ENCODE data around the gene CDC14B. TPM values are rescaled to one million over a fixed set of nuclear protein-coding genes. Genes with fewer than 3 reads are reported as not detected.

The CDC14B gene
- total and polyA plus RNA-seq, 2 donors from 2014 or later = 9.1 to 19.6 TPM

- DNase-seq (no peak), FAIRE-seq (no peak)
- TF ChIP-seq, protein P1, sequence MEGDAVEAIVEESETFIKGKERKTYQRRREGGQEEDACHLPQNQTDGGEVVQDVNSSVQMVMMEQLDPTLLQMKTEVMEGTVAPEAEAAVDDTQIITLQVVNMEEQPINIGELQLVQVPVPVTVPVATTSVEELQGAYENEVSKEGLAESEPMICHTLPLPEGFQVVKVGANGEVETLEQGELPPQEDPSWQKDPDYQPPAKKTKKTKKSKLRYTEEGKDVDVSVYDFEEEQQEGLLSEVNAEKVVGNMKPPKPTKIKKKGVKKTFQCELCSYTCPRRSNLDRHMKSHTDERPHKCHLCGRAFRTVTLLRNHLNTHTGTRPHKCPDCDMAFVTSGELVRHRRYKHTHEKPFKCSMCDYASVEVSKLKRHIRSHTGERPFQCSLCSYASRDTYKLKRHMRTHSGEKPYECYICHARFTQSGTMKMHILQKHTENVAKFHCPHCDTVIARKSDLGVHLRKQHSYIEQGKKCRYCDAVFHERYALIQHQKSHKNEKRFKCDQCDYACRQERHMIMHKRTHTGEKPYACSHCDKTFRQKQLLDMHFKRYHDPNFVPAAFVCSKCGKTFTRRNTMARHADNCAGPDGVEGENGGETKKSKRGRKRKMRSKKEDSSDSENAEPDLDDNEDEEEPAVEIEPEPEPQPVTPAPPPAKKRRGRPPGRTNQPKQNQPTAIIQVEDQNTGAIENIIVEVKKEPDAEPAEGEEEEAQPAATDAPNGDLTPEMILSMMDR (IDR thresholded peaks at IDR 0.05; ENCODE audit: borderline replicate concordance, extremely low read depth, insufficient read depth) = no peak
- no peak overlapping the region for H3K9ac ChIP-seq (ENCODE audit: low read length in 3 of 3)
- no peak overlapping the region for H3K27ac ChIP-seq (ENCODE audit: low read depth in 2 of 2, low read length in 2 of 2)
- H3K9me3 ChIP-seq (ENCODE audit: control insufficient read depth in 2 of 3, insufficient read depth in 1 of 3, low read length in 3 of 3) = no peaks in the 10 kb centered on the region
- intact Hi-C loops (cut with DNase I) = no loop called here
- H3K27me3 ChIP-seq (ENCODE audit: control insufficient read depth, insufficient read depth, low read length) = no peaks in the 10 kb centered on the region
- H3K36me3 ChIP-seq (ENCODE audit: control insufficient read depth in 2 of 3, insufficient read depth in 3 of 3, low read length in 3 of 3) = peaks cover 0 to 4% (median 0%) of the 10 kb centered on the region in 3 donors
- H3K4me3 ChIP-seq (ENCODE audit: low read length in 3 of 3) = no peak overlapping the region
- peaks cover 0 to 5% (median 4%) of the 10 kb centered on the region in 3 donors for H3K4me1 ChIP-seq (ENCODE audit: control insufficient read depth in 2 of 3, insufficient read depth in 2 of 3, low read depth in 1 of 3, low read length in 3 of 3)
These were observed 55.4 kb downstream of the CDC14B start for GRCh38 chr9:96564217-96564616.

DNA sequence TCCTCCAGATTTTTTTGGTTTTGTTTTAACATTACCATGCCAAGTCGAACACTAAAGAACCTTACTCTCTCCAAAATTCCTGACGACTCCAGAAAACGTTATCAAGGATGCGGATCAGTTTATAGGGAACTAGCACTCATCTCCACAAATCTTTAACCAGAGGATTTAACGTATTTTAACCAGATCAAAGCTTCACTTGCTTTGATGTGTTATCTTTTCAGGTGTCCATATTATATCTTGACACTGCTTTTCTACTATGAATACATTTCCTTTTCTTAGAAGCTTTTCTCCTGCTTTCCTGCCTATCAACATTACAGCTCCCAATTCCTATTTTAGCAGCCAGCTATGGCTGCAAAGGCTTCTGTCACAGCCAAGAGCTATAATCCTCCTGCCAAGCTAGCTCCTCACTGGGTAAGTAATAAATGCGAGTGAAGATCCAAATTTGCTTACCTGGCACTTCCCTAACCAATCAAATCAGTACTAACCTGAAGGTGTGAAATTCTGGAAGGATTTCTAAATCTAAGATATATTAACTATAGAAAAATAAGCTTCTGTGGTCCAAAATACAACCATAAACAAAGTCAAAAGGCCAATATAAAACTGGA, 60.2 kb downstream of the CDC14B start:
- TF ChIP-seq, protein P1 (IDR thresholded peaks at IDR 0.05; ENCODE audit: borderline replicate concordance, extremely low read depth, insufficient read depth) = no peak
- Histone ChIP-seq H3K27ac (ENCODE audit: low read depth in 2 of 2, low read length in 2 of 2) (no peak overlapping the region), H3K9me3 (ENCODE audit: control insufficient read depth in 2 of 3, insufficient read depth in 1 of 3, low read length in 3 of 3) (no peaks in the 10 kb centered on the region), H3K9ac (ENCODE audit: low read length in 3 of 3) (no peak overlapping the region), H3K36me3 (ENCODE audit: control insufficient read depth in 2 of 3, insufficient read depth in 3 of 3, low read length in 3 of 3) (peaks cover 0 to 4% (median 0%) of the 10 kb centered on the region in 3 donors), H3K27me3 (ENCODE audit: control insufficient read depth, insufficient read depth, low read length) (no peaks in the 10 kb centered on the region), H3K4me1 (ENCODE audit: control insufficient read depth in 2 of 3, insufficient read depth in 2 of 3, low read depth in 1 of 3, low read length in 3 of 3) (peaks cover 0 to 2% (median 0%) of the 10 kb centered on the region in 3 donors), H3K4me3 (ENCODE audit: low read length in 3 of 3) (no peak overlapping the region)
- no peak for FAIRE-seq
- intact Hi-C loops (cut with DNase I) = no loop called here
- DNase-seq = no peak

DNA sequence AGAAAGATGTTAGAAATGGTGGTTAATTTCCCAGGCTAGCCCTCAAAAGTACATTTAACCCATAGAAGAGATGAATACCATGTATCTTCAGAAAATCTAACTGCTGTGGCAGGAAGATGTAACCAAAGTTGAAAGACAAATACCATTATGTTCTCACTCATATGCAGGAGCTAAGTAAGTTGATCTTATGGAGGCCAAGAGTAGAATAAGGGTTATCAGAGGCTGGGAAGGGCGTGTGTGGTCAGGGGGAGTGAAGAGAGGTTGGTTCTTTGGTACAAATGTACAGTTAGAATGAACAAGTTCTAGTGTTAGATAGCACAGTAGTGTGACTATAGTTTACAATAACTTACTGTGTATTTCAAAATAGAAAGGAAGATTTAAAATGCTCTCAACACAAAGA, 61.7 kb downstream of the CDC14B start:
- H3K4me3 ChIP-seq (ENCODE audit: low read length in 3 of 3) = no peak overlapping the region
- intact Hi-C loops (cut with DNase I) = no loop called here
- H3K4me1 ChIP-seq (ENCODE audit: control insufficient read depth in 2 of 3, insufficient read depth in 2 of 3, low read depth in 1 of 3, low read length in 3 of 3) = no peaks in the 10 kb centered on the region
- no peak for DNase-seq
- peaks cover 0 to 4% (median 0%) of the 10 kb centered on the region in 3 donors for H3K36me3 ChIP-seq (ENCODE audit: control insufficient read depth in 2 of 3, insufficient read depth in 3 of 3, low read length in 3 of 3)
- FAIRE-seq = no peak
- no peak overlapping the region for H3K9ac ChIP-seq (ENCODE audit: low read length in 3 of 3)
- TF ChIP-seq, protein P1 (IDR thresholded peaks at IDR 0.05; ENCODE audit: borderline replicate concordance, extremely low read depth, insufficient read depth) = no peak
- no peaks in the 10 kb centered on the region for H3K9me3 ChIP-seq (ENCODE audit: control insufficient read depth in 2 of 3, insufficient read depth in 1 of 3, low read length in 3 of 3)
- H3K27ac ChIP-seq (ENCODE audit: low read depth in 2 of 2, low read length in 2 of 2) = no peak overlapping the region
- H3K27me3 ChIP-seq (ENCODE audit: control insufficient read depth, insufficient read depth, low read length) = no peaks in the 10 kb centered on the region

Measured in kidney (tissue), 14 donors.